ACC112 (cell line): ENCODE data around the gene CDH22.

ENCODE experiments used
- H2AFZ ChIP-seq: fragments of 200-600 bp; sonication (generic); one replicate; pipeline ENCODE4 v1.6.0; 2017; ENCODE audit warnings: antibody characterized with exemption, low read length; ENCODE audit not compliant: unreplicated experiment
- H3K27ac ChIP-seq: fragments of 200-600 bp; sonication (generic); 2 replicates; pipeline ENCODE4 v1.5.1; 2014; ENCODE audit warnings: low read depth, mild to moderate bottlenecking, antibody characterized with exemption, low read length, moderate library complexity
- H3K27me3 ChIP-seq: fragments of 200-600 bp; sonication (generic); 2 replicates; pipeline ENCODE4 v1.6.1; 2014; ENCODE audit warnings: mild to moderate bottlenecking, antibody characterized with exemption, low read length, moderate library complexity, mixed read lengths; ENCODE audit not compliant: insufficient read depth
- H3K36me3 ChIP-seq: fragments of 200-600 bp; sonication (generic); 2 replicates; pipeline ENCODE4 v1.6.1; 2016; ENCODE audit warnings: mild to moderate bottlenecking, antibody characterized with exemption, low read length, moderate library complexity, mixed read lengths; ENCODE audit not compliant: insufficient read depth
- H3K4me1 ChIP-seq: fragments of 200-600 bp; sonication (generic); one replicate; pipeline ENCODE4 v1.6.1; 2016; ENCODE audit warnings: low read length, mixed read lengths; ENCODE audit not compliant: insufficient read depth, unreplicated experiment, control insufficient read depth
- H3K4me3 ChIP-seq: fragments of 200-600 bp; sonication (generic); 2 replicates; pipeline ENCODE4 v1.5.1; 2014; ENCODE audit warnings: mild to moderate bottlenecking, low read depth, low read length
- H3K79me2 ChIP-seq: fragments of 200-600 bp; sonication (generic); one replicate; pipeline ENCODE4 v1.6.0; 2016; ENCODE audit warnings: low read length; ENCODE audit not compliant: control insufficient read depth, unreplicated experiment, insufficient read depth

CDH22 gene

DNA sequence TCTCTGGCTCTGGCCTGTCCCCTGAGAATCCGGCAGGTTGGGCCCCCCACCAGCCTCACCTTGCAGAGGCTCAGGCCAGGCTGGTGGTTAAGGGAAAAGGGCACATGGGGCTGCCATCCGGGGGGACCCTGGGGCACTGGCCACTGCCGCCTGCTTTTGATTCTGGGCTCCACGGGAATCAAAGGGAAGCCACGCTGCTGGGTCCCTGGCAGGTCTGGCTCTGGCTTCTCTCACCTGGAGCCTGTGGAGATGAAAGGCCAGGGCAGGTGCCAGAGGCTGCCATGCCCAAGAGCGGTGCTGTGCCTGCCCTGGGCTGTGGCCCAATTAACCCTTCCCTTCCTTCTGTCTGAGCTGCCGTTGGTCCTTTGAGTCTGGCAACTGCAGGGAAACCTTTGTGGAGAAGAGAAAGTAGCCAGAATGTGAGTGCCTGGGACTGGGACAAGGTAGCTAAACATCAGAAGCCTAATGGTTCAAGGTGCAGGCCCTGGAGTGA, 9.4 kb upstream of the CDH22 start:
- H3K36me3 ChIP-seq, result no peaks in the 10 kb centered on the region
- H3K4me1 ChIP-seq, result no peaks in the 10 kb centered on the region
- H3K27ac ChIP-seq, result no peak overlapping the region
- H2AFZ ChIP-seq, result no peak overlapping the region
- peaks cover 92% of the 10 kb centered on the region for H3K27me3 ChIP-seq
- no peak overlapping the region for H3K4me3 ChIP-seq
- no peaks in the 10 kb centered on the region for H3K79me2 ChIP-seq

DNA sequence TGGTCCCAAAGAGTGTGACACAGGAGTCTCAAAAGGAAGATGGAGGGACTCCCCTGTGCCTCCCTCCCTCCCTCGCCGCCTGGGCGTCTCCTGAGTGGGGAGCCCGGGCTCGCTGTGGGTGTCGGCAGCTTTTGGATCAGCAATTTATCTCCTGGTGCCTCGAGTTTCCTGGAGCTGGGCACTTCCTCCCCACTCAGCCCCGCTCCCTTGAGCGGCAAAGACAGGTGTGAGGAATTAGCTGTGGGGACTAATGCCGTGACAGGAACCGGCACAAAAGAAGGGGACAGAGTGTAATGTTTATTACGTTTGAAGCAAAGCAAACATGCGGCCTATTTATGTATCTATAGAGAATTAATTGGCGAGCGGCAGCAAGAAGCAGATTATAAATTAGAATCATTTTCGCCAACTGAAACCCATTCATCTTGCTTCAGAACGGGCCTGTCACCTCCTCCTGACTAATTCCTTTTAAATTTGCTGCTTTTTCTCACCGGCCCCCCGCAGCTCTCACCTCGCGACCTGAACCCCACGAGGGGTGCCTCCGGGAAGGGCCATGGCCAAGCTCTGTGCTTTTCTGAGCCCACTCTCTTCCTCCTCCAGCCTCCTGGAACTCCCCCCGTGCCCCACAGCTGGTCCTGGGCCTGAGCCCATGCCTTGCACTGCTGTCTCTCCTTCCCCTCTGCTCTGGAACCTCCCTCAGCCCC, 8.8 kb upstream of the CDH22 start:
- Histone ChIP-seq H2AFZ (no peak overlapping the region), H3K27ac (no peak overlapping the region), H3K4me1 (no peaks in the 10 kb centered on the region), H3K4me3 (no peak overlapping the region), H3K27me3 (peaks cover 92% of the 10 kb centered on the region), H3K79me2 (no peaks in the 10 kb centered on the region), H3K36me3 (no peaks in the 10 kb centered on the region)

DNA sequence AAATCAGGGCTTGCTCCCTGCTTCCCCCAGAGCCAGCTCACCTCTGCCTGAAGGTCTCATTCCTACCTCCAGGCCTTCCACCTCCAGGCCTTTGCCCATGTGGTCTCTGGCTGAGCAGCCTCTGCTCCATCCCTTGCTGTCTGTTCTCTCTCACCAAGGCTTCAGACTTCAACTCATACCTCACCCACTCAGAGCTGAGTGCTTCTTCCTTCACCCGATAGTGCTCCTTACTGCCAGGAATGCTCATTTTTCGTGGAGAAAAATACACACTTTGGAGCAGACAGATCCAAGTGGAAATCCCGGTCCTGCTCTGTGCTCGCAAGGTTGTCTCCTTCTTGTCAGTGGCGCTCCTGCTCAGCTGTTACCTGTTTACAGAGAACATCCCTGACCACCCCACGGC, 7.0 kb upstream of the CDH22 start:
- no peaks in the 10 kb centered on the region for H3K79me2 ChIP-seq
- no peak overlapping the region for H2AFZ ChIP-seq
- H3K27ac ChIP-seq, result no peak overlapping the region
- no peaks in the 10 kb centered on the region for H3K36me3 ChIP-seq
- H3K4me1 ChIP-seq, result no peaks in the 10 kb centered on the region
- peaks cover 97% of the 10 kb centered on the region for H3K27me3 ChIP-seq
- no peak overlapping the region for H3K4me3 ChIP-seq

DNA sequence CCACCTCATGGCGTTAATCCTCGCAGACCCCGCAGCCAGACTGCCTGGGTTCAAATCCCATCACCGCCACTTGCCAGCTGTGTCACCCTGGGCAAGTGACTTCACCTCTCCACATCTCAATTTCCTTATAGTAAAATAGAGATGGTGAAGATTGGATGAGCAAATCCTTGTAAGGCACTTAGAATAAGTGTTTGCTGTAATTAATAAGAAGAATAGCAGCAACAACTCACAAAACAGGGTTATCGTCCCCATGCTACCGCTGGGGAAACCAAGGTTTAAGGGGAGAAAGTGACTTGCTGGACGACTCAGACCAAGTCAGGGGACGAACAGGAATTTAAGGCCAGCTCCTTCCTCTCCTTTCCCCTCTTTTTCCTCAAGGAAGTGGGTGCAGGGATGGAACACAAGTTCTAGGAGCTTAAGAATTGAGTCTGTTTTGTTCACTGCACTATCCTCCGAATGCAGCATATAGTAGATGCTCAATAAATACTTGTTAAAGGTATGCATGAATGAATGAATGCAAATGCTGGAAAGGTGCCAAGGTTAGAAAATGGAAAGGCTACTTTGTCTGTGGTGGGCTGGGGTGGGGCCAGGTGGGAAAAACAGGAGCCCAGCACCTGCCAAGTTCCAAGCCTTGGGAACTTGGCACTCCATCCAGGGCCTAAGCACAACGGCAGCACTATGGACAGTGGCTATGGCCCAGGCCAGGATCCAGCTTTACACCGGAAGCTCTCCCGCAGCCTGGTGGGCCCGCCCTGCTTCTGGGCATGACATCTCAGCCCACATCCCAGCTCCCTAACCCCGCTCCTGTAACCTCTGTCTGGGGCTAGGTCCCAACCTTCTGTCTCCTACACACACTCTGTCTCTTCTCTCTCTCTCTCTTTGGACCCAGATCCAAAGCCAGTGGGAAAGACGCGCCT, 4.9 kb upstream of the CDH22 start:
- H2AFZ ChIP-seq, result no peak overlapping the region
- no peaks in the 10 kb centered on the region for H3K79me2 ChIP-seq
- H3K4me3 ChIP-seq, result no peak overlapping the region
- no peaks in the 10 kb centered on the region for H3K36me3 ChIP-seq
- H3K27ac ChIP-seq, result no peak overlapping the region
- H3K4me1 ChIP-seq, result no peaks in the 10 kb centered on the region
- H3K27me3 ChIP-seq, result peaks cover 99% of the 10 kb centered on the region

DNA sequence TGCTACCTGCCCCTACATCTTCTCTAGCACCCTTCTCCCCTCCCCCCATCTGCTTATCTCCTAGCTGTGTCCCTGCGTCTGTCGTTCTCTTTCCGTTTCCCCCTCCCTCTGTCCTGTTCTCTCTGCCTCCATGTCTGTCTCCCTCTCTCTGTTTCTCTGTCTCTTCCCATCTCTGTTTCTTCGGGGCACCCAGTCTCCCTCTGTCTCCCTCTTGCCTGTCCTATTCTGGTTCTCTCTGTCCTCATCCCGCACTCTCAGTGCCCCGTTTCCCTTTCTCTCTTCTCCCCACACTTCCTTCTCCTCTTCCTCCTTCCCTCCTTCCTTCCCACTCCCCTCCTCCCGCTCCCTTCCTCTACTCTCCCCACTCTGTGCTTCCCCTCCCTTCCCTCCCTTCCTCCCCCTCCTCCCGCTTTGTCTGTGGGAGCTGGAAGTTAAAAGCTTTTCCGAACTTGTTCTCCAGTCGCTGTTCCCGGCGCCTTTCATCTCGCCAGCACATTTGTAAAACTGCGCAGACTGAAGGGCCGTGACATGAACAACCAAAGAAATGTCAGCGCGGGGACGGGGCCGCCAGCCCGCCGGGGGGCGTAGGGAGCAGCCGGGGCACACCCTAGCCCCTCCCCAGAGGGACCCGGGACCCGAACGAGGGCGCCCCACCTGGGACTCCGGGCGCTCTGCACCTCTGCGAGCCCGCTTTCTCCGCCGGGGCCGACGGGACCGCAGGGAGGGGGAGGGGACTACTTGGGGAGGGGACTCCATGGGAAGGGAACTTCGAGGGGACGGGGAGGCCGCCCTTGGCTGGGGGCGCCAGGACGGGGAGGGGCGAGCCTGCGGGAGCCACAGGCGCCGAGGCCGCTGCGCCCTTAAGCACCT, 4.0 kb upstream of the CDH22 start:
- H2AFZ ChIP-seq, result no peak overlapping the region
- no peaks in the 10 kb centered on the region for H3K79me2 ChIP-seq
- H3K36me3 ChIP-seq, result no peaks in the 10 kb centered on the region
- H3K27ac ChIP-seq, result no peak overlapping the region
- no peaks in the 10 kb centered on the region for H3K4me1 ChIP-seq
- peaks cover 99% of the 10 kb centered on the region for H3K27me3 ChIP-seq
- peak overlapping the region; percentile 9; the same call in 1 of the 2 replicates for H3K4me3 ChIP-seq

DNA sequence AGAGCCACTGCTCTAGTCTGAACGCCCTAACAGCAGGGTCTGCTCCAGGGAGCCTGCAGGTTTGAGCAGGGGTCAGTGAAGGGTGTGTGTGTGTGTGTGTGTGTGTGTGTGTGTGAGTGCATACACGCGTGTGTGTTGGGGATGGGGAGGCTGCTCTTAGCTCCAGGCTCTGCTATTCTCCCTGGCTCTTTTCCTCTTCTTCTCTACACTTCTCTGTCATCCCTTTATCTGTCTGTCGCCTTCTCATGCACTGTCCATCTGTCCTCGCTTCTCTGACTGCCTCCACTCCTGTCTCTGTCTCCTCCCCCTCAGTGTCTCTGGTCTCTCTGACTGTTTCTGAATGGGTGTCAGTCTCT, 3.4 kb upstream of the CDH22 start:
- Histone ChIP-seq H2AFZ (no peak overlapping the region), H3K36me3 (no peaks in the 10 kb centered on the region), H3K4me1 (no peaks in the 10 kb centered on the region), H3K4me3 (no peak overlapping the region), H3K27me3 (peaks cover 99% of the 10 kb centered on the region), H3K79me2 (no peaks in the 10 kb centered on the region), H3K27ac (no peak overlapping the region)

DNA sequence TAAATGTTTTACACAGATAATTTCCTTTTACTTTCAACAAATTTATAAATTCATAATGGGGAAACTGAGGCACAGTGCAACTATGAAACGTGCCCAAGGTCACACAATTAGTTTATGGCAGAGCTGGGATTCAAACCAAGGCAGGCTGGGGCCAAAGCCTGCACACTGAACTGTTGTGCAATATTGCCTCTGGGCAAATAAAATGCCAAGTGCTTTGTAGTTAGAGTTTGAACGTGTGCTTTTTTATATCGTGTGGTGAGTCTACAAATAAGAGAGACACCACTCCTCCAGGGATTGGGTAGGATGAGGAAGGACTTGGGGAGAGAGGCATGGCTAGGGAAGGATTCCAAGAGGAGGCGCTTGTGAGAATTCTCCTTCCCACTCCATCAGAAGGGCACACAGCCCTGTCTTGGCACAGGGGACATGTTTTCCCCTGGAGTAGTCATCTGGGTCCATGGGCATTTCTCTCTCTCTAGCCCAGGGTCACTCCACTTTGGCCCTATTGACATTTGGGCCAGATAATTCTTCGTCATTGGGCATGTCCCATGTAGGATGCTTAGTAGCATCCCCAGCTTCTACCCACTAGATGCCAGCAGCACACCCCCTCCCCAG, 2.8 kb upstream of the CDH22 start:
- Histone ChIP-seq H3K27ac (no peak overlapping the region), H2AFZ (no peak overlapping the region), H3K27me3 (peaks cover 99% of the 10 kb centered on the region), H3K36me3 (no peaks in the 10 kb centered on the region), H3K79me2 (no peaks in the 10 kb centered on the region), H3K4me3 (no peak overlapping the region), H3K4me1 (no peaks in the 10 kb centered on the region)

DNA sequence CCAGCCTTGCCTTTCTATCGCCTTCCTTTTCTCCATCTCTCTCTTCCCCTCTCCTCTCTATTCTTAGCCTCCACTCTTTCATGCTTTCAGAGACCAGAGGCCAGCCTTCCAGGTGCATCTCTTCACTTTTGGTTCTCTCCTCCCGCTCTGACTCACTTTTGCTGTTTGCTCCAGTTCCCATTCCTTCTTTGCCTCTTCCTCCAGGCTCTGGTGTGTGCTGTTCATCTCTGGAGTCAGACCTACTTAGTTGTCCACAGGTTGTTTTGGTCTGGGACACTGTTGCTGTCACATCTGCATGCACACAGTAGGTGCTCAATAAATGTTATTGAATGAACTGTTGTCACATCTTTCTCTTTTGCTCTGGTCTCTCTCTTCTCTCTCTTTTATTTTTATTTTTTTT, 1.6 kb upstream of the CDH22 start:
- Histone ChIP-seq H3K4me3 (no peak overlapping the region), H2AFZ (no peak overlapping the region), H3K27me3 (peaks cover 98% of the 10 kb centered on the region), H3K79me2 (no peaks in the 10 kb centered on the region), H3K4me1 (no peaks in the 10 kb centered on the region), H3K27ac (no peak overlapping the region), H3K36me3 (no peaks in the 10 kb centered on the region)

DNA sequence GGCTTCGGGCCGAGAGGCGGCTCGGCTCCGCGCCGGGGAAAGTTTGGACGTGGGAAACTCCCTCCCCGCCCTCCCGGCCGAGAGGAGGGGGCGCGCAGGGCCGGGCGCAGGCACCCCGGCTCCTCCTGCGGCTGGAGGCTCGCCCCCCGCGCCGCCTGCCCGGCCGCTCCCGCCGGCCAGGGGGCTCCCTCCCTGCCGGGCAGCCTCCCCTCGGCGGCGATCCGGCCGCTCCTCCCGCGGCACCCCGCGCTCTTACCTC, 370 bp downstream of the CDH22 start:
- Histone ChIP-seq H3K36me3 (no peaks in the 10 kb centered on the region), H3K27ac (no peak overlapping the region), H3K79me2 (no peaks in the 10 kb centered on the region), H2AFZ (no peak overlapping the region), H3K4me3 (peak overlapping the region; percentile 54; the same call in 1 of the 2 replicates), H3K27me3 (peaks cover 95% of the 10 kb centered on the region), H3K4me1 (no peaks in the 10 kb centered on the region)
